HG02852 (cell line): ENCODE results near the gene FRS2.
"Not testable (repeated sequence)": the region's sequence is repeated elsewhere in the genome, so short reads cannot be mapped to it uniquely, and the experiment has no call there.

Source experiments
- ATAC-seq: cut with Tn5 transposase; IDR thresholded peaks from one replicate; pipeline ENCODE4 v1.9.1; 2021; ENCODE audit warnings: mild to moderate bottlenecking, moderate library complexity; ENCODE audit not compliant: unreplicated experiment

FRS2 gene

DNA sequence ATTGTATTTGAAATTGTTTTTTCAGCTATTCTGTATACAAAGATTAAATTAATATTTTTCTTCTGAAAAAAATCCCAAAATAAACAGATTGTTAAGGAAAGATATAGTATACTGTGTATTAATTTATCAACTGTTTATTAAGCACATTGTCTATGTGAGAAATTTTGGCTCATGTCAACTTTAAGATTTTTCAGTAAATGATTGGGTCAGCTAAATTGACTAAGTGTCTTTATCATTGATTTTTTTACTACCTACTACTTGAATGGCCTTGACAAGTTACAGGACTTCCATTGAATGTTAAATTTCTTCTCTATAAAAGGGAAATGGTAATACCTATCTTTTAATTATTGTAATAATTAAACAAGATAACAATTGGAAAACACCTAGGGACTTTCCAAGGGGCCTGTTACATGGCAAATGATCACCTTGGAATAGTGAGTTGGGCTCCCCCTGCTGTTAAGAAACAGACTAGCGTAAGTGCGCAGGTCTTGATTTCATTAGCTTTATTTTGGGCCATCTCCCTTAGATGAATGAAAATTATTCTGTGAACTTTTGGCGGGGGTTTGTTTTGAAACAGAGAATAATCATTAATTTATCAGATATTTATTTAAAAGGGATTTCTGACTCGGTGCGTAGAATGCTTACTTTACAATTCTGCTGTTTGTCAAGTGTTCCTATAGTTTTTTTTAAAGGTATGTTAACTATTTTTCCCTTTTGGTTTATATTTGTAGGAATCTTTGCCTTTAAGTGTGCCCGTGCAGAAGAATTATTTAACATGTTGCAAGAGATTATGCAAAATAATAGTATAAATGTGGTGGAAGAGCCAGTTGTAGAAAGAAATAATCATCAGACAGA lies 100.6 kb downstream of the FRS2 start:
- peak; percentile 84 for ATAC-seq

DNA sequence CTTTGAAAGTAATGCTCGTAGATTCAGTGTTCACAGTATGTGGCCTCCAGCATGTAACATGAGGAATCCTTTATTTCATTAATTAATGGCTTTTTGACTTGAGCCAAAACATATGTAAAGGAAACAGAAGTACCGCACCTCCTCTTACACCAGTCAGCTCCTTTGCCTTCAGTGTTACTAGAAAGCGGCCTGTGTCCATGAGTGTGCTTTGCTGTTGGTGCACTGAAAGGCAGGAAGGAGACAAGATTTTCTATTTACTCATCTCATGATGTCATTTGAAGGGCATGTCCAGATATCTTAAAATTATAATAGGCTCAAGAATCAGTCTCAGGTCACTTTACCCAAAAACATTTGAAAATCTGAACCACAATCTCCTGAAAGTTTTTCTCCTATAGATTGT lies 105.2 kb downstream of the FRS2 start:
- ATAC-seq = no peak

DNA sequence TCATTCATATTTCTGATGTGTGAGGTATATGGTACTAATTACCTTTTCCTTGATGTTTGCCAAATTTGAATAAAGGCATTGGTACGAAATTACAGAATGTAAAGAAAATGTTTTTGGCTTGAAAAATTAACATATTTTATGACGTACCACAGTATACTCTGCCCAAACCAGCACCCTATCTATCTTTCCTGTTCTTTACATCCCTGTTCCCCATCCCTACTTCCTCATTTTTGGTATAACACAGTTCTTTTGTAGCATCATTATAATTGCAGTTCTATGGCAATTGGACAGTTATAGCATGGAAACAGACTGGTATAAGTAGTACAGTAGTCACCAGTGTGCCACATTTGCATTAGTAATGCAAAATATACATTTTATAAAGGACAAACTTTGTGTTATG lies 108.1 kb downstream of the FRS2 start:
- ATAC-seq = no peak

DNA sequence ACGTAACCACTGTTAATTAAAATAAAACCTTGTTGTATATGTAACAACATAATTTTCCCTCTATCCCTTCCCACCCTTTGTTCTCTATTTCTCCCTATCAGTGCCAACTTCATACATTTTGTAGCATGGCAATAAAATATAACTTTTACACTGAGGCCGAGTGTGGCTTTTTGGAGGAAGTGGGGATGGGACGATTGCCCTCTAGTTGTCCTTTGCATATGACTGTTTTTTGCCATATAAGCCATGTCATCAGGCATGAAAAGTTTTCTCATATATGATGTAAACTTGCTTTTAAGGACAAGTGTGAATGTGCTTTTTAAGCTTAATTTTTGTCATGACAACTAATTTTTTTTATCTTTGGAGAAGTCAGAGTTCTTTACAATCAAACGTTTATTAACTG lies 108.8 kb downstream of the FRS2 start:
- no peak for ATAC-seq

DNA sequence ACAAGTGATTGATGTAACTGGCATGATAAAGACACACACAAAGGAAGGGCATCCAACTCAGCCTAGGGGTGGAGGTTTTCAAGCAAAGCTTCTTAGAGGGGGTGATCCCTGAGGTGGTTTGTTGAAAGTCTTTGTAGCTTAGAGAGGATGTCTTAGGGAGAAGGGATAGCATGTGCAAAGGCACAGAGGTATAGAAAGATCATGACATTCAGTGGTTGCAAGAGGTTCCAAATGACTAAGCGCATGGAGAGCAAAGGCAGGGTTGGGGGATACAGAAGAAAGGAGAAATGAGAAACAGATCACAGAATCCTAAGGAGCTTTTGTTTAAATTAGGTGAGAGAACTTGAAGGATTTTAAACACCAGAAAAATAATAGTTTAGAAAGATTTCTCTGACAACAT lies 109.9 kb downstream of the FRS2 start:
- no peak for ATAC-seq

DNA sequence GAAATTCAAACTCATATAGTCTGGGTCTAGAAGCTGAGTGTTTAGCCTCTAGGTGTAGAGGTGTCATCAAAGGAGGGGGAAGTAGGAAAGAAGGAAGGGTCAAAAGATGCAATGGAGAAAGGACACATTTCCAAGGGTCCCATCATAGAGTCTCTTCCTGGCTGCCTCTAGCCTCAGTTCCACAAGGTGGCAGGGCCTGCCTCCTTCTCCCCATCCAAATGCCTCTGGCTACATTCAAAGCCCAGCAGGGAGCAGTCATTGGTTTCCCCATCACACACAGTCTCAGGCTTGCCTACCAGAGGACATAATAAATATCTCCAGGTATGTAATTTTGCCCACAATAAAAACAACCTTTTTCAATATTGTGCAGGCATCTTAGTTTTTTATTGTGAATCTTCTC lies 113.0 kb downstream of the FRS2 start:
- ATAC-seq = no peak

DNA sequence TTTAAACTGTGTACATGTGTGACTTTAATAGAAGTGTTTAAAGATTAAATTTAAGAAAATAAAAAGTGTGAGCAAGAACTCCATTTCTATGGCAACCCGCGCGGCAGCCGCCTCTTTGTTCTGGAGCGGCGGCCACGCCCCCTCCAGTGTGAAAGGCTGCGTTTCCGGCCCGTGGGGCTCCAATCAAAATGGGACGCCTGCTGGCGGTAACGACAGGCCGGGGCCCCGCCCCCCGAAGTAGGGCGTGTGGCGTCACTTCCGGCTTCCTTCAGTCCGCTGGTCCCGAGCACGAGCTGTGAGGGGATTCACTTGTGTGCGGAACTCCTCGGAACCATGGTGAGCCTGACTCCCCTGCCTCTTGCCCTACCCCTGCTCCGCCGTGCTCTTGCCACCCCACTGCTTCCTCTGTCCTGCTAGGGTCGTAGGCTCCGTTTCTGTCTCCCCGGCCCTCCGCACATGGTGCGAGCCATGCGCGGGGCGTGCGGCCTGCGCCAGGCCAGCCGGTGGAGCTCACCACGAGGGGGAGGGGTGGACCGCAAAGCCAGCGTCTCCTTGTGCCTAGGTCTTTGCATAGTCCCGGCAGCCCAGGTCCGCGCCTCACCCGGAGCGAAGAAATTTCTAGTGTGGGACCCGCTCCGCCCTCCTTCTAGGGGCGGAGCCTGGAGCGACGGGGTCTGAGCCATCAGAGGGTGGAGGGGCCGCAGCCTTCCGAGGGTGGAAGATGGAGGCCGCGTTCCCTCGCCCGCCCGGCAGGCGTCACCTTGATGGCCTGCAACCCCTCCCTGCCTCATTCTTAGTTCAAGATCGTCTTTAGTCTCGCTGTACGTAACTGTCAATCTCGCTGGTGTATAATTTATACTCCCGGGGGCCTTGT lies 115.2 kb downstream of the FRS2 start, which contains the start of gene CCT2:
TSS of gene CCT2 (plus strand) at position 271 of the 874 bp plus-strand sequence. CDS start at position 334, 63 bp downstream.
- peak; percentile 96 for ATAC-seq

DNA sequence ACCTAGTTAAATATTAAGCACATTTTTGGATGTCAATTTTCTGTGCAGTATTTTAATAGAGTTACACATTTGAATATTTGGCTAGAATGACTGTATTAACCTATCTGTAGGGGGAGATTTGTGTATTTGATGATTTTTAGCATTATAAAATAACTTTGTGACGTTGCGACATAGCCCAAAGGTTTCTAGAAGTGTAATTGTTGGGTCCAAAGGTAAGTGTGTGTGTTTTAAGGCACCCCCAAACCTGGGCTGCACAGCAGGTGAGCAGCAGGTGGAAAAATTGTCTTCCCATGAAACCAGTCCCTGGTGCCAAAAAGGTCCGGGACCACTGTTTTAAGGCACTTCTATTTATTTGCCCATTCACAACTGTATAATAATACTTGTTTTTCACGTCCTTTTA lies 118.3 kb downstream of the FRS2 start:
- ATAC-seq = no peak

DNA sequence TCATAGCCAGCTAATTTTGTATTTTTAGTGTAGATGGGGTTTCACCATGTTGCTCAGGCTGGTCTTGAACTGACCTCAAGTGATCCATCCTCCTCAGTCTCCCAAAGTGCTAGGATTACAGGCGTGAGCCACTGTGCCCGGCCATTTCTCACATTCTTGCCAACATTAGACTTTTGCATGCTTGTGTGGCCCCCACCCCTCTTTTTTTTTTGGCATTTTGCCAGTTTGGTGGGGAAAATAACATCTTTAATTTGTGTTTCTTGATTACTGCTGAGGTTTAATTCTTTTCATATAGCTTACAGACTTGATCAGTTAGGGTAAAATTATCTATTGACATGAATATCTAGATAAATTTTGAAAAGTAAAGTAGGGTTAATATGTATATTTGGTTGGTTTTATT lies 118.9 kb downstream of the FRS2 start:
- no peak for ATAC-seq

DNA sequence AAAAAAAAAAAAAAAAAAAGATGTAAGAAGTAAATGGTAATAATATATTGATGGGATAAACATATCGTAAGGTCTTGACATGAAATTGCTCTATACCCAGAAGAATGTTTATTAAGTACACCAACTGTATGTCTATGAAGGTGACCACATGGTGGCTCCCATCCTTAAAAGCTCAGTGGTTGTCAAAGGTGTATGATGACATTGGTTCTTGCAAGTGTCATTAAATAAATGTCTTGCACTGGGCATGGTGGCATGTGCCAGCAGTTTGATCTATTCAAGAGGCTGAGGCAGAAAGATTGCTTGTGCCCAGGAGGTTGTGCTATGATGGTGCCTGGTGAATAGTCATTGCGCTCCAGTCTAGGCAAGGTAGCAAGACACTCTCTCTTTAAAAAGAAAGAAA lies 125.5 kb downstream of the FRS2 start:
- no peak for ATAC-seq

DNA sequence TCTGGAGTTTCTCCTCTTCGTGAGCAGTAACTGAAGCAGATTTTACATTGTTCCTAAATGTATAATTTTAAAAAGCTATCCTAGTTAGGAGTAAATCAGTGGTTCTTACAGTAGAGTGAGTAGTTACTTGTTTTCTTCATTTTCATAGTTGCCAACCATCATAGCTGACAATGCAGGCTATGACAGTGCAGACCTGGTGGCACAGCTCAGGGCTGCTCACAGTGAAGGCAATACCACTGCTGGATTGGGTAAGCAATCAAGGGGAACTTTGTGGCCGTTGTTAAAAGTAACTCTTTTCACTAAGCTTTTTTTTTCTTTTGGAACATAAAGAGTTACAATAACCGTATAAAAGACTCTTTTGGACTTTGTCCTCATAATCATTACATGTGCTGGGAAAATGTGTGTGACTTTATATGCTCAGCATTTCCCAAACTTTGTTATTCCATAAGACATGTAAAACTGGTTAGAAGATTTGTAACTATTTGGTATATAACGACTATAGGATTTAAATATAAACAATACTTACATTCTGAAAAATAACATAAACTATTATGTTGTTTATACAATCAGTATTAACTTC lies 128.1 kb downstream of the FRS2 start:
- no peak for ATAC-seq

DNA sequence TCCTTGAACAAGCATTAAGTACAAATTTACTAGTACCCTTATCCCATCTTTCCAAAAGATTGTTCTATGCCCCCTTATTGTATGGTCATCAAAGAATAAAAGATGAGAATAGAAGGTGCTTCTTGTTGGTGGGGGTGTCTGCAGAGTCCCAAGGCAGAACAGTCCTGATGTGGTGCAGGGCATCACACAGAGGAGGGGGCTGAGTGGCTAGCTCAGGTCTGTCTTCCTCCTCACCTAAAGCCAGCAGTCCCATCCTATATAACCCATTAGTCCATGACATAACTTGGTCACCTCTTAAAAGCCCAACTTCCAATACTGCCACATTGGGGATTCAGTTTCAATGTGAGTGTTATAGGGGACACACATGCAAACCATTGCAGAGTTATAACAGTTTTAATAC lies 130.6 kb downstream of the FRS2 start:
- ATAC-seq = no peak

DNA sequence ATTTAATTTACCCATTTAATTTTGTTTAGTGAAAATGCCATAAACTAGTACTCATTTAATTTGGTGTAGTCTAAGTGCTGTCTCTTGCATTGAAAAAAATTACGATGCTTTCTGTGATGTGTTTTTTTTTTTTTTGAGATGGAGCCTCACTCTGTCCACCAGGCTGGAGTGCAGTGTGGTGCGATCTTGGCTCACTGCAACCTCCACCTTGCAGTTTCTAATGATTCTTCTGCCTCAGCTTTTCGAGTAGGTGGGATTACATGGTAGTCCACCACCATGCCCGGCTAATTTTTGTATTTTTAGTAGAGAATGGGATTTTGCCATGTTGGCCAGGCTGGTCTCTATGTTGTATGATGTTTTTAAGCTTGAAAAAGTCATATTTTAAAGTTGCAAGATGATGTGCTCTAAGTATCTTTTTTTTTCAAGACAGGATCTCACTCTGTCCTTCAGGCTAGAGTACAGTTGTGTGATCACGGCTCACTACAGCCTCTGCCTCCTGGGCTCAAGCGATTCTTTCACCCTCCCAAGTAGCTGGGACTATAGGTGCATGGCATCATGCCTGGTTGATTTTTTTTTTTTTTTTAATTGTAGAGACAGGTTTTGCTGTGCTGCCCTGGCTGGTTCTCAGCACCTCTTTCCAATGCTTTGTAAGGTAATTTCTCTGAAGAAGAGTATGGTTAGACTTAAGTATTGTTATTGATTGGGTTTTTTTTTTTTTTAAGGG lies 131.9 kb downstream of the FRS2 start:
- no peak for ATAC-seq

DNA sequence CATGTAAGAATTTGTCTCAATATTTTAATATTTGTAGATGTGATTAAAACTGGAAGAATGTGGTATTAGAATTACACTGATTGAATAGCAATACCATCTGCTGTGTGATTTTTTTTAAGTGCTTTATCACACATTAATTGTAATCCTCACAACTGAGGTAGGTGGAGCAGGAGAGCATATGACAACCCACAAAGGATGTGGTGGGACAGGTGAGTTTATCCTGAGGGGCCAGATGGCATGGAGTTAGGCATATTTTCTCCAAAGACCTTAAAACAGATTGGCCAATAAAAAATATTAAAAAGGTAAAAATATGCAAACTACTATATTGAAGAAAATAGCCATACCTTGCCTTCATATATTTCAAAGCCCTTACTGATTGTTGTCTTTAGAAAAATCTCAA lies 132.8 kb downstream of the FRS2 start:
- ATAC-seq = no peak

DNA sequence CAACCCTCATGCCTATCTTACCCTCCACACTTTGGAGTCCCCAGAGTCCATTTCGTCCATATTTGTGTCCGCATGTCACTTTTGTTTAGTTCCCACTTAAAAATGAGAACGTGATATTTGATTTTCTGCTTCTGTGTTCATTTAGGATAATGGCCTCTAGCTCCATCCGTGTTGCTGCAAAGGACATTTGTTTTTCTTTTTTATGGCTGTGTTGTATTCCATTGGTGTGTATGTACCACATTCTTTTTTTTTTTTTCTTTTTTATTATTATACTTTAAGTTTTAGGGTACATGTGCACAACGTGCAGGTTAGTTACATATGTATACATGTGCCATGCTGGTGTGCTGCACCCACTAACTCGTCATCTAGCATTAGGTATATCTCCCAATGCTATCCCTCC lies 133.4 kb downstream of the FRS2 start:
- not testable (repeated sequence) for ATAC-seq

DNA sequence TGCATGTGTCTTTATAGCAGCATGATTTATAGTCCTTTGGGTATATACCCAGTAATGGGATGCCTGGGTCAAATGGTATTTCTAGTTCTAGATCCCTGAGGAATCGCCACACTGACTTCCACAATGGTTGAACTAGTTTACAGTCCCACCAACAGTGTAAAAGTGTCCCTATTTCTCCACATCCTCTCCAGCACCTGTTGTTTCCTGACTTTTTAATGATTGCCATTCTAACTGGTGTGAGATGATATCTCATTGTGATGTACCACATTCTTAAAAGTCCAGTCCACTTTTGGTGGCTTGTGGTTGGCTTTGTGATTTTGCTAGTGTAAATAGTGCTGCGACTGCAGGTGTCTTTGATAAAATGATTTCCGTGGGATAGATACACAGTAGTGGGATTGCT lies 134.1 kb downstream of the FRS2 start:
- not testable (repeated sequence) for ATAC-seq

DNA sequence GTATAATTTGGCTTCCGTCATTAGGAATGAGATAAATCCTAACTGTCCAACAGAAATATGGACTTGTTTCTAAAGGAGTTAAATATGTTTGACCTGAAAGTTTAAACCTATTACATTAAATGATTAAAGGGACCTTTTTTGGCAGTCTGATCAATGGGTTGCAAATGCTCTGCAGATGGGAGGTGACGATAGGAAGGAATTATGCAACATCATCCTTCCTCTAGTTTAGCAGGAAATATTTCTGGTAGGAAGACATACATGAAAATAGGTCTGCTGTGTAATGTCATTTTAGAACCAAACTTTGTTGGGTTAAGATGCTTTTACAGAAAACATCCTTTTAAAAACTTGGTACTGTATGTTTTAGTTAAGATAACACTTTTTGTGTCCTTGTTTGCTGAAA lies 137.9 kb downstream of the FRS2 start:
- ATAC-seq = no peak

DNA sequence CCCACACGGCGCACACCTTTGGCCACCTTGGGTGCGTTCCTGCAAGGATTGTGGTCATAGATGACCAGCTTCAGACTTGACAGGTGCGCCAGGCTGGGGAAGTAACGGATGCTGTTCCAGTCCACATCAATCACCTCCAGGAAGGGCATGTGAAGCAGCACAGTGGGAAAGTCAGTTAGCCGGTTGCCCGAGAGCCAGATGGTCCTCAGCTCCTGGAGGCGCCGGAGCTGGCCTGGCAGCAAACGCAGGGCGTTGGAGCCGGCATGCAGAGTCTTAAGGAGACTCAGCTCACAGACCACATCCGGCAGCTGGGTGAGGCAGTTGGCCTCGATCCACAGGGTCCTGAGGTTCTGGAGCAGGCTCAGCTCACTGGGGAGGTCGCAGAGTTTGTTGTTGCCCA lies 139.9 kb downstream of the FRS2 start:
- no peak for ATAC-seq

DNA sequence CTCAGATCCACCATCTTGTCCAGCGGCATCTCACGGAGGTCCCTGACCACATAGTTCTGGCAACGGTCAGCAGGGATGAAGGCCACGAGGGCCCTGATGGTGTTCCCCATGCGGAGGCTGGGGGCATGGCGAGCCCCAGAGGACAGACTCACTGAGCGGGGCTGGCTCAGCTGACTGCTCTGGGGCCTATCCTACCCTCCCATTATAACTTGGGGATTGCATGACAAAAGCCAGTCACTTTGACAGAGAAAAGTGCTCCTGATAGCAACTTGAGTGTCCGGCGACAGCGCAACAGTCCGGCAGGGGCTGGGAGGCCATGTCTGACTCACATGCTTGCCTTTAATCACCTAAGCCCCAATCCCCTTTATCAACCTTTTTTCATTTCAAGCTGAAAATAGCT lies 140.5 kb downstream of the FRS2 start, which contains the start of gene LRRC10:
TSS of gene LRRC10 (minus strand) at position 179 of the 400 bp plus-strand sequence. CDS start at position 110, 69 bp downstream.
- no peak for ATAC-seq

DNA sequence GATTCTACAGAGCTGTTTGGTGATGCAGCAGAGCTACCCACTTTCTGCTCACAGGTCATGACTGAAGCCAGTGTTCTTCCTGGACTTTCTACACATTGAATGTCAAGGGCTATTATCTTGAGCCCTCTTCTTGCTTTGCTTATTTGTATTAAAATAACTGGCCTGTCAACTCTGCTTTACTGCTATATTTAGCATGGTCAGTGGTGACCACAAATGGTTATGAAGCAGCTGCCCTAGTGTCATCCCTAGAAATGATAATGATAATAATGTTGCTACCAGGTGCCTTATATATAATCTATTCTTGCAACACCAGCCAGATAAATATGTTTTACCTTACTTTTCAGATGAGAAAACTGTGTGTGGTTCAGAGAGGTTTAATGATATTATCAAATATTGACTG lies 143.2 kb downstream of the FRS2 start:
- ATAC-seq = no peak

DNA sequence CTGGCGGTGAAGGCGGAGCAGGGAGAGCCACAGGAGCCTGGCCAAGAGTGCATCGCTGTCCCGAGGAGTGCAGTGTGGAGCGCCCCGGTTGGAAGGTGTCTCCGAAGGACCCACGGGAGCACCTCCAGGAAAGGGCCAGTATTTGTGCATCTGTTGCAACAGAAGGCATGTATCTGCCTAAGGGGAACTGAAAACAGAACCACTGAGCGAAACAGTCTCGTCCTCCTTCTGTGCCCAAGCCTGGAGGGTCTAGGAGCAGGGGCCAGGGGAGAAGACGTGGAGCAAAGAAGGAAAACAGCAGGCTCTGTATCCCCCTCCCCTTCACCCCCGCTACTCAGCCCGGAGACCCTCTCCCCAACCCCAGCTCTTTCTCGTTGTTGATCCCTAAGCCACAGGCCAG lies 145.8 kb downstream of the FRS2 start:
- no peak for ATAC-seq
